ENCODE results near the gene ATRX.

- TF ChIP-seq CTCF (IDR thresholded peaks at IDR 0.05 in 2 of 3, conservative IDR thresholded peaks at IDR 0.05 in 1 of 3; ENCODE audit: borderline replicate concordance in 1 of 3, insufficient read depth in 1 of 3, low read depth in 2 of 3, low read length in 2 of 3) (no peak), CBX3 (IDR thresholded peaks at IDR 0.05; ENCODE audit: low read depth) (no peak), POLR2A (IDR thresholded peaks at IDR 0.05; ENCODE audit: borderline replicate concordance, extremely low read depth, insufficient read depth, insufficient read length) (no peak), EZH2 (IDR thresholded peaks at IDR 0.05) (no peak), ELF1 (IDR thresholded peaks at IDR 0.05; ENCODE audit: borderline replicate concordance, low read depth) (no peak), TCF7L2 (IDR thresholded peaks at IDR 0.05; ENCODE audit: borderline replicate concordance, extremely low read depth, insufficient read depth, insufficient read length) (no peak), JUND (IDR thresholded peaks at IDR 0.05) (no peak), REST (IDR thresholded peaks at IDR 0.05; ENCODE audit: low read depth) (no peak), SRF (IDR thresholded peaks at IDR 0.05; ENCODE audit: low read depth) (no peak), POLR2AphosphoS5 (IDR thresholded peaks at IDR 0.05; ENCODE audit: low read depth, low read length) (no peak), YY1 (IDR thresholded peaks at IDR 0.05; ENCODE audit: extremely low read depth, insufficient replicate concordance, low read depth, low read length) (no peak), MAX (IDR thresholded peaks at IDR 0.05) (no peak)
Observed at GRCh38 chrX:77658886-77659285, 127.1 kb downstream of the ATRX start.
